Fibroblast of skin of left biceps (primary cell): ENCODE measurements around the gene URI1.

Experiments used
- DNase-seq, 2 experiments: peaks; one replicate each; pipeline ENCODE4 v3.0.0-alpha.2; 2013; ENCODE audit warnings: low read depth in 2 of 2

URI1 gene

GRCh38 chr19:30059741-30060457 is 117.9 kb downstream of the URI1 start:
- no peak for DNase-seq

- no peak for DNase-seq
Measured at GRCh38 chr19:30060531-30061222, 118.6 kb downstream of the URI1 start.

GRCh38 chr19:30061223-30062064 is 119.4 kb downstream of the URI1 start:
- no peak for DNase-seq

- DNase-seq, result no peak
Measured at GRCh38 chr19:30062065-30062906, 120.2 kb downstream of the URI1 start.

- DNase-seq, result no peak
Measured at GRCh38 chr19:30062907-30063649, 121.0 kb downstream of the URI1 start.

- no peak for DNase-seq
Measured at GRCh38 chr19:30063650-30064347, 121.8 kb downstream of the URI1 start.

- no peak for DNase-seq
Measured at GRCh38 chr19:30064348-30064699, 122.3 kb downstream of the URI1 start.

GRCh38 chr19:30064771-30065494 is 122.9 kb downstream of the URI1 start:
- DNase-seq, result no peak

GRCh38 chr19:30065680-30066606 is 123.9 kb downstream of the URI1 start:
- DNase-seq, result no peak
